Ascending aorta (tissue), 2 donors: Measurements from ENCODE around the gene SPG11. TPM values are rescaled to one million over a fixed set of nuclear protein-coding genes. Genes with fewer than 3 reads are reported as not detected.

Experiments used
- DNase-seq, 2 donors: peaks; one replicate each; pipeline ENCODE4 v3.0.0-alpha.2; 2019; ENCODE audit warnings: low spot score in 2 of 2
- H3K27ac ChIP-seq, 2 donors: fragments of 200-600 bp; sonication (generic); one replicate each; pipeline ENCODE4 v1.5.1; 2016 to 2017; ENCODE audit warnings: mild to moderate bottlenecking in 1 of 2
- H3K27me3 ChIP-seq: fragments of 200-600 bp; sonication (generic); one replicate; pipeline ENCODE4 v1.5.1; 2017
- H3K36me3 ChIP-seq, 2 donors: fragments of 200-600 bp; sonication (generic); one replicate each; pipeline ENCODE4 v1.5.1; 2016
- H3K4me1 ChIP-seq, 2 donors: fragments of 200-600 bp; sonication (generic); one replicate each; pipeline ENCODE4 v1.5.1; 2016 to 2017; ENCODE audit warnings: mild to moderate bottlenecking in 1 of 2
- H3K4me3 ChIP-seq, 2 donors: fragments of 200-600 bp; sonication (generic); one replicate each; pipeline ENCODE4 v1.5.1; 2016 to 2017; ENCODE audit warnings: mild to moderate bottlenecking in 1 of 2
- H3K9me3 ChIP-seq, 2 donors: fragments of 200-600 bp; sonication (generic); one replicate each; pipeline ENCODE4 v1.5.1; 2016
- intact Hi-C: fragments of 100-400 bp; cut with DNase I; formaldehyde crosslinking; loops from one replicate; pipeline ENCODE4 v1.15.1; 2023
- total RNA-seq: library from RNA; depleted of rRNA; stranded (reverse); fragments of >200 nt; gene quantifications from one replicate; pipeline ENCODE4 v1.1.0, GENCODE V29; 2016
- TF ChIP-seq, protein P1 (sequence below), 3 experiments: fragments of 200-600 bp in 2 of 3; fragments of 450-650 bp in 1 of 3; sonication (generic) in 2 of 3; IDR thresholded peaks; one replicate each; pipeline ENCODE4 v1.5.1; 2016 to 2019; ENCODE audit warnings: antibody characterized with exemption in 3 of 3, mild to moderate bottlenecking in 1 of 3, moderate library complexity in 1 of 3

Gene SPG11
- total RNA-seq, 1 donor from 2014 or later = 21.1 TPM

- DNase-seq = no peak
- Histone ChIP-seq H3K4me3 (no peak overlapping the region), H3K36me3 (peaks cover 43 to 61% of the 10 kb centered on the region in 2 donors), H3K27ac (peak overlapping the region in 1 of 2 donors; percentile 38), H3K4me1 (no peaks in the 10 kb centered on the region), H3K9me3 (no peaks in the 10 kb centered on the region), H3K27me3 (no peaks in the 10 kb centered on the region)
- TF ChIP-seq, protein P1, sequence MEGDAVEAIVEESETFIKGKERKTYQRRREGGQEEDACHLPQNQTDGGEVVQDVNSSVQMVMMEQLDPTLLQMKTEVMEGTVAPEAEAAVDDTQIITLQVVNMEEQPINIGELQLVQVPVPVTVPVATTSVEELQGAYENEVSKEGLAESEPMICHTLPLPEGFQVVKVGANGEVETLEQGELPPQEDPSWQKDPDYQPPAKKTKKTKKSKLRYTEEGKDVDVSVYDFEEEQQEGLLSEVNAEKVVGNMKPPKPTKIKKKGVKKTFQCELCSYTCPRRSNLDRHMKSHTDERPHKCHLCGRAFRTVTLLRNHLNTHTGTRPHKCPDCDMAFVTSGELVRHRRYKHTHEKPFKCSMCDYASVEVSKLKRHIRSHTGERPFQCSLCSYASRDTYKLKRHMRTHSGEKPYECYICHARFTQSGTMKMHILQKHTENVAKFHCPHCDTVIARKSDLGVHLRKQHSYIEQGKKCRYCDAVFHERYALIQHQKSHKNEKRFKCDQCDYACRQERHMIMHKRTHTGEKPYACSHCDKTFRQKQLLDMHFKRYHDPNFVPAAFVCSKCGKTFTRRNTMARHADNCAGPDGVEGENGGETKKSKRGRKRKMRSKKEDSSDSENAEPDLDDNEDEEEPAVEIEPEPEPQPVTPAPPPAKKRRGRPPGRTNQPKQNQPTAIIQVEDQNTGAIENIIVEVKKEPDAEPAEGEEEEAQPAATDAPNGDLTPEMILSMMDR (IDR thresholded peaks at IDR 0.05) = no peak
- intact Hi-C loops = no loop called here
Observed at GRCh38 chr15:44598066-44598465, 65.4 kb downstream of the SPG11 start.

- TF ChIP-seq, protein P1 (IDR thresholded peaks at IDR 0.05) = no peak
- intact Hi-C loops = no loop called here
Observed at GRCh38 chr15:44596511-44597010, 66.9 kb downstream of the SPG11 start.

DNA sequence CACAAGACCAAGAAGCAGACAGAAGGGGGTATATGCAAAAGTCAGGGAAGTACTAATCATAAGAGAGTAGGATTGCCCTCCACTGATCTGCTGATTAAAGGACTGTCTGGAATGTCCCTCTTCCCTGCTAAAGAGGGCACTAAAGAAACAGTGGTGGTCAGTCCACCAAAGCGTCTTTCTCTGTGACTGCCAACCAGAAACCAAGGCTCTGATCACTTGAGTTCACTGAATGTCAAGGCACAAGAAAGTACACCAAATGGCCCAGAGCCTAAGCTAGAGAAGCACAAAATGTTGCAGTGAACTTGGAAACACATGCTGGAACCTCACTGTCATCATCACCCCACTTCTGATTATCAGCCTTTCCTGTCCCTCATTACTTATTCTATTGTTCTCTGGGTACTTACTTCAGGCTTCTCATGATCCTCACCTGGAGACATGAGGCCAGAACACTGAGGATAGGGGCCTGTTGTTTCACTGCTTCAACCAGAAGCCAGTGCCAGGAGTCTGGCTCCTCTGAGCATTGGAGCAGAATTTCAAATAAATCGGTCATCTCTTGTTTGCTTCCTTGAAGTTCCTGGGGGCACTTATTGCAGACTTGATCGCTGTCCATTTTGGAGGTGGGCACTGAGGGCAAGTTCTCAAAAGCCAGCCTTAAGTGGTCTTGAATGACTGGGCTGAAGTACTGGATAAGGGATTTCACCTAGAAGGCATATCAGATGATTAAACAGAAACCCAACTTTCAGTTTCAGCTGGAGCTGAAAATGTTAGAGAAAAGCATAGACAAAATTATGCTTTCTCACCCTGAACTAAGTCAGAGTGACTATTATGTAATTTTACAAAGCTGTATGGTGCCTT is 67.6 kb downstream of the SPG11 start:
- intact Hi-C loops = no loop called here
- TF ChIP-seq, protein P1 (IDR thresholded peaks at IDR 0.05) = no peak
- H3K36me3 ChIP-seq = peaks cover 58 to 74% of the 10 kb centered on the region in 2 donors

More at GRCh38 chr15:44596511-44597010, 66.9 kb downstream of the SPG11 start:
- Histone ChIP-seq H3K4me3 (no peak overlapping the region), H3K9me3 (no peaks in the 10 kb centered on the region), H3K27ac (no peak overlapping the region), H3K4me1 (no peaks in the 10 kb centered on the region), H3K36me3 (peaks cover 52 to 67% of the 10 kb centered on the region in 2 donors), H3K27me3 (no peaks in the 10 kb centered on the region)
- DNase-seq = no peak

GRCh38 chr15:44595246-44595645 is 68.2 kb downstream of the SPG11 start:
- H3K27ac ChIP-seq = no peak overlapping the region
- peaks cover 65 to 80% of the 10 kb centered on the region in 2 donors for H3K36me3 ChIP-seq
- TF ChIP-seq, protein P1 (IDR thresholded peaks at IDR 0.05) = no peak
- no peak for DNase-seq
- intact Hi-C loops = no loop called here
- no peaks in the 10 kb centered on the region for H3K4me1 ChIP-seq
- H3K9me3 ChIP-seq = no peaks in the 10 kb centered on the region
- H3K27me3 ChIP-seq = no peaks in the 10 kb centered on the region
- no peak overlapping the region for H3K4me3 ChIP-seq

More for the DNA sequence above, 67.6 kb downstream of the SPG11 start:
- DNase-seq = no peak
- Histone ChIP-seq H3K9me3 (no peaks in the 10 kb centered on the region), H3K27ac (no peak overlapping the region), H3K4me1 (no peaks in the 10 kb centered on the region), H3K27me3 (no peaks in the 10 kb centered on the region), H3K4me3 (no peak overlapping the region)

DNA sequence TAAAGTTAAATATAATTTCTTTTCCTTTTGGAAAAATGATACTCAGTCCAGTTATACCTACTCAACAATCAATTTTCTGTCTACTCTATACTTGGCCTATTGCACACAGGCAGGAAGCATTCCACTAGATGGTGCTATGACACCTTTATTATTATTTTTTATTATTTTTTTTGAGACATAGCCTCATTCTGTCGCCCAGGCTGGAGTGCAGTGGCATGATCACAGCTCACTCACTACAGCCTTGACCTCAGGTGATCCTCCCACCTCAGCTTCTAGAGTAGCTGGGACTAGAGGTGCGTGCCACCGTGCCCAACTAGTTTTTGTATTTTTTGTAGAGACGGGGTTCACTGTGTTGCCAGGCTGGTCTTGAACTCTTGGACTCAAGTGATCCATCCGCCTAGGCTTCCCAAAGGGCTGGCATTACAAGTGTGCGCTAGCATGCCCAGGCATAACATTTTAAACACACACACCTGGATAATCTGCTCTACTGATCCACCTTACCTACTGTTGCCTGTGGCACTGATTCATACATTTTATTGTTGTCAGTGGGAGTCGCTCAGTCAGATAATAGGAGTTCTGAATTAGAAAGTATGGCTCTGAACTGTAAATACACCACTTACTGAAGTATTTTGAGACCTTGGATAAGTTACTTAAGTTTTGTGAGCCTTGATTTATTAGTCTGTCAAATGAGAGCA is 70.3 kb downstream of the SPG11 start:
- TF ChIP-seq, protein P1 (IDR thresholded peaks at IDR 0.05) = peak in 2 of 3 experiments; percentile 15 to 44
- no peaks in the 10 kb centered on the region for H3K27me3 ChIP-seq
- no peak for DNase-seq
- H3K9me3 ChIP-seq = no peaks in the 10 kb centered on the region
- peaks cover 76 to 97% of the 10 kb centered on the region in 2 donors for H3K36me3 ChIP-seq
- H3K4me3 ChIP-seq = no peak overlapping the region
- H3K4me1 ChIP-seq = no peaks in the 10 kb centered on the region
- H3K27ac ChIP-seq = no peak overlapping the region
- intact Hi-C loops = no loop called here
